PFSK-1 (cell line): ENCODE results near the gene OXNAD1.

Experiments
- FOXP2 ChIP-seq: optimal IDR thresholded peaks from 2 replicates; pipeline ENCODE3; 2011; ENCODE audit warnings: borderline replicate concordance, control low read depth, inconsistent platforms; ENCODE audit not compliant: insufficient read depth; ENCODE audit errors: extremely low read length, extremely low read depth
- POLR2AphosphoS5 ChIP-seq: IDR thresholded peaks from 2 replicates; pipeline ENCODE4 v1.6.1; 2012; ENCODE audit warnings: low read depth, mild to moderate bottlenecking, control low read depth, low read length, moderate library complexity
- REST ChIP-seq, 2 experiments: IDR thresholded peaks; 2 replicates each; pipeline versions ENCODE4 v1.6.1 to v1.8.0; 2011 to 2012; ENCODE audit warnings: low read depth in 2 of 2, low read length in 2 of 2, control low read depth in 1 of 2, inconsistent platforms in 1 of 2, mild to moderate bottlenecking in 1 of 2, moderate library complexity in 1 of 2; ENCODE audit not compliant: insufficient read depth in 1 of 2
- SIN3A ChIP-seq: IDR thresholded peaks from 2 replicates; pipeline ENCODE4 v1.6.1; 2012; ENCODE audit warnings: mild to moderate bottlenecking, low read length, moderate library complexity, borderline replicate concordance; ENCODE audit not compliant: insufficient read depth
- TAF1 ChIP-seq: IDR thresholded peaks from 2 replicates; pipeline ENCODE4 v1.6.1; 2012; ENCODE audit warnings: low read length, control low read depth, borderline replicate concordance; ENCODE audit not compliant: insufficient read depth

The OXNAD1 gene

GRCh38 chr3:16299746-16300145, 34.7 kb downstream of the OXNAD1 start:
- no peak for TF ChIP-seq SIN3A
- no peak for TF ChIP-seq POLR2AphosphoS5
- TF ChIP-seq FOXP2, result no peak
- no peak for TF ChIP-seq TAF1
- no peak for TF ChIP-seq REST (IDR thresholded peaks at IDR 0.05; ENCODE audit: insufficient read depth in 1 of 2, low read depth in 2 of 2, low read length in 2 of 2)

GRCh38 chr3:16300307-16300706, 35.3 kb downstream of the OXNAD1 start:
- TF ChIP-seq SIN3A, result no peak
- TF ChIP-seq POLR2AphosphoS5, result no peak
- TF ChIP-seq REST (IDR thresholded peaks at IDR 0.05; ENCODE audit: insufficient read depth in 1 of 2, low read depth in 2 of 2, low read length in 2 of 2), result no peak
- no peak for TF ChIP-seq FOXP2
- TF ChIP-seq TAF1, result no peak

GRCh38 chr3:16300881-16301359, 35.9 kb downstream of the OXNAD1 start:
- TF ChIP-seq SIN3A (no peak), REST (IDR thresholded peaks at IDR 0.05; ENCODE audit: insufficient read depth in 1 of 2, low read depth in 2 of 2, low read length in 2 of 2) (no peak), TAF1 (no peak), FOXP2 (no peak), POLR2AphosphoS5 (no peak)

- no peak for TF ChIP-seq SIN3A
- TF ChIP-seq REST (IDR thresholded peaks at IDR 0.05; ENCODE audit: insufficient read depth in 1 of 2, low read depth in 2 of 2, low read length in 2 of 2), result no peak
- no peak for TF ChIP-seq TAF1
- TF ChIP-seq POLR2AphosphoS5, result no peak
- TF ChIP-seq FOXP2, result no peak
Measured at GRCh38 chr3:16301507-16301906, 36.5 kb downstream of the OXNAD1 start.

- no peak for TF ChIP-seq POLR2AphosphoS5
- no peak for TF ChIP-seq SIN3A
- TF ChIP-seq FOXP2, result no peak
- TF ChIP-seq REST (IDR thresholded peaks at IDR 0.05; ENCODE audit: insufficient read depth in 1 of 2, low read depth in 2 of 2, low read length in 2 of 2), result no peak
- TF ChIP-seq TAF1, result no peak
Measured at GRCh38 chr3:16302082-16302631, 37.1 kb downstream of the OXNAD1 start.
